Sigmoid colon (tissue), 7 donors: ENCODE results near the gene ARHGEF11. TPM values are rescaled to one million over a fixed set of nuclear protein-coding genes. Genes with fewer than 3 reads are reported as not detected.

Source experiments
- DNase-seq: peaks from one replicate; pipeline ENCODE4 v3.0.0-alpha.2; 2019
- H3K27ac ChIP-seq, 4 donors: fragments of 200-600 bp; sonication (generic); one replicate each; pipeline ENCODE4 v1.5.1; 2016 to 2019; ENCODE audit warnings: mild to moderate bottlenecking in 1 of 4
- H3K27me3 ChIP-seq, 3 donors: fragments of 200-600 bp; sonication (generic); one replicate each; pipeline ENCODE4 v1.5.1; 2019; ENCODE audit warnings: mild to moderate bottlenecking in 1 of 3
- H3K36me3 ChIP-seq, 4 donors: fragments of 200-600 bp; sonication (generic); one replicate each; pipeline ENCODE4 v1.5.1; 2016 to 2019
- H3K4me1 ChIP-seq, 4 donors: fragments of 200-600 bp; sonication (generic); one replicate each; pipeline ENCODE4 v1.5.1; 2017 to 2019
- H3K4me3 ChIP-seq, 4 donors: fragments of 200-600 bp; sonication (generic); one replicate each; pipeline ENCODE4 v1.5.1; 2017 to 2019; ENCODE audit warnings: mild to moderate bottlenecking in 2 of 4, moderate library complexity in 1 of 4
- H3K9me3 ChIP-seq, 4 donors: fragments of 200-600 bp in 3 of 4; sonication (generic) in 3 of 4; one replicate each; pipeline versions ENCODE4 v1.5.1 to v1.6.1; 2013 to 2019
- CTCF ChIP-seq, 4 experiments: fragments of 450-650 bp in 3 of 4; fragments of 200-600 bp in 1 of 4; IDR thresholded peaks; one replicate each; pipeline ENCODE4 v1.5.1; 2016 to 2019; ENCODE audit warnings: antibody characterized with exemption in 4 of 4, mild to moderate bottlenecking in 3 of 4, moderate library complexity in 2 of 4
- EP300 ChIP-seq, 4 donors: sonication (generic); formaldehyde crosslinking; IDR thresholded peaks; one replicate each; pipeline ENCODE4 v1.6.1; 2017; ENCODE audit warnings: antibody characterized with exemption in 4 of 4
- POLR2A ChIP-seq, 2 donors: fragments of 450-650 bp; IDR thresholded peaks; one replicate each; pipeline ENCODE4 v1.6.1; 2016; ENCODE audit warnings: antibody characterized with exemption in 2 of 2, mild to moderate bottlenecking in 2 of 2, moderate library complexity in 2 of 2
- POLR2AphosphoS5 ChIP-seq, 4 donors: sonication (generic); formaldehyde crosslinking; IDR thresholded peaks; one replicate each; pipeline ENCODE4 v1.6.1; 2017; ENCODE audit warnings: antibody characterized with exemption in 4 of 4
- WGBS, 2 donors: extraction: QIAGEN DNeasy Blood & Tissue Kit; methylation state at CpG; one replicate each; pipeline ENCODE4 v1.1.7; 2013; 5-methylcytosine and 5-hydroxymethylcytosine counted together
- intact Hi-C: fragments of 100-400 bp; cut with DNase I; formaldehyde crosslinking; loops from one replicate; pipeline ENCODE4 v1.15.1; 2023
- polyA plus RNA-seq, 3 donors: library from polyadenylated mRNA; stranded (reverse); fragments of 200-250 nt; gene quantifications; one replicate each; pipeline ENCODE4 v1.2.3, GENCODE V29; 2013
- small RNA-seq, 3 donors: library from RNA; depleted of rRNA; stranded (forward); fragments of <200 nt; gene quantifications; one replicate each; pipeline ENCODE3, GENCODE V24; 2016
- total RNA-seq, 4 donors: library from RNA; depleted of rRNA; stranded (reverse); fragments of >200 nt; gene quantifications; one replicate each; pipeline ENCODE4 v1.1.0, GENCODE V29; 2016
- donor health status: healthy with polysubstance abuse.
- donor health status: Bipolar disorder and iron deficiency.
- donor health status: healthy.

The ARHGEF11 gene
- total and polyA plus RNA-seq, 7 donors, result 14.8 to 46.8 (median 27.5) TPM

- Histone ChIP-seq H3K36me3 (no peaks in the 10 kb centered on the region), H3K27ac (no peak overlapping the region), H3K27me3 (peaks cover 0 to 16% (median 0%) of the 10 kb centered on the region in 3 donors), H3K4me3 (no peak overlapping the region), H3K9me3 (no peaks in the 10 kb centered on the region), H3K4me1 (no peaks in the 10 kb centered on the region)
- no peak for DNase-seq
- 26 to 48% methylated on average over 1 of the region's 1 CpG for WGBS, 2 donors
- TF ChIP-seq EP300 (IDR thresholded peaks at IDR 0.05) (no peak), POLR2AphosphoS5 (IDR thresholded peaks at IDR 0.05) (no peak), CTCF (IDR thresholded peaks at IDR 0.05) (no peak), POLR2A (IDR thresholded peaks at IDR 0.05) (no peak)
- intact Hi-C loops, result no loop called here
These were observed 160.2 kb downstream of the ARHGEF11 start for GRCh38 chr1:156885314-156885713.

Small RNAs within 50 kb of the gene (small RNA-seq; reads per million reads assigned to genes)
- gene MIR765, result 0 to 0.51 (median 0) reads per million in 3 donors
- gene RN7SL612P, result 0 reads per million in 3 donors

Other genes starting within 250 kb of the ARHGEF11 start
- 1 to 10 TPM; 1.5 to 8.2 (median 4.3) TPM for gene SH2D2A, start 228.9 kb downstream of the ARHGEF11 start, total RNA-seq
- gene SH2D2A, start 228.9 kb downstream of the ARHGEF11 start, polyA plus RNA-seq, result 1 to 10 TPM in 2 of 3 donors, under 1 TPM in 1; 0.69 to 7.9 (median 1.2) TPM
- gene INSRR, start 186.6 kb downstream of the ARHGEF11 start, total RNA-seq, result not detected
- under 1 TPM in 1 of 3 donors, not detected in 2; 0.06 TPM for gene INSRR, start 186.6 kb downstream of the ARHGEF11 start, polyA plus RNA-seq
- 1 to 10 TPM; 1.5 to 4.9 (median 3.6) TPM for gene NTRK1, start 184.9 kb downstream of the ARHGEF11 start, total RNA-seq
- under 1 TPM in 2 of 3 donors, not detected in 1; 0.42 to 0.60 TPM for gene NTRK1, start 184.9 kb downstream of the ARHGEF11 start, polyA plus RNA-seq
- gene PEAR1, start 152.0 kb downstream of the ARHGEF11 start, total RNA-seq, result 1 to 10 TPM; 3.6 to 8.3 (median 5.6) TPM
- 1 to 10 TPM in 1 of 3 donors, under 1 TPM in 2; under 0.01 to 3.8 (median 0.69) TPM for gene PEAR1, start 152.0 kb downstream of the ARHGEF11 start, polyA plus RNA-seq
- gene LRRC71, start 125.1 kb downstream of the ARHGEF11 start, total RNA-seq, result not detected
- under 1 TPM in 1 of 3 donors, not detected in 2; 0.07 TPM for gene LRRC71, start 125.1 kb downstream of the ARHGEF11 start, polyA plus RNA-seq
- gene ETV3L, start 54.1 kb upstream of the ARHGEF11 start, total RNA-seq, result not detected
- gene ETV3L, start 54.1 kb upstream of the ARHGEF11 start, polyA plus RNA-seq, result under 1 TPM in 1 of 3 donors, not detected in 2; 0.03 TPM
- gene ETV3, start 92.7 kb upstream of the ARHGEF11 start, total RNA-seq, result 10 to 100 TPM; 14.1 to 20.2 (median 17.6) TPM
- gene ETV3, start 92.7 kb upstream of the ARHGEF11 start, polyA plus RNA-seq, result 10 to 100 TPM in 1 of 3 donors, 1 to 10 TPM in 2; 6.6 to 12.4 (median 9.0) TPM